WTC11 (cell line): ENCODE results near the gene TPP1. TPM values are rescaled to one million over a fixed set of nuclear protein-coding genes. Genes with fewer than 3 reads are reported as not detected.

Experiments
- ATAC-seq: fragments of 200-7000 bp; cut with Tn5 transposase; 2 replicates; pipeline ENCODE4 v1.10.0; 2021; ENCODE audit warnings: mild to moderate bottlenecking, moderate library complexity
- CTCF ChIA-PET: fragments of 300-600 bp; sonication (Branson Sonifier 250); formaldehyde crosslinking; loops from one replicate; lab custom pipeline; 2021; ENCODE audit warnings: antibody characterized with exemption; lab: Charles Lee
- POLR2A ChIA-PET: fragments of 350-600 bp; sonication (Branson Sonifier 250); formaldehyde crosslinking; loops from one replicate; lab custom pipeline; 2021; ENCODE audit warnings: antibody characterized with exemption; lab: Charles Lee
- DNase-seq: peaks from one replicate; pipeline ENCODE4 v3.0.0; 2021; ENCODE audit warnings: low spot score
- H3K27ac Mint-ChIP-seq: 2 replicates; pipeline ENCODE4 v1.8.0; 2021; ENCODE audit warnings: mixed read lengths
- H3K27me3 Mint-ChIP-seq: 2 replicates; pipeline ENCODE4 v1.8.0; 2021; ENCODE audit warnings: low read depth, mild to moderate bottlenecking, moderate library complexity, mixed read lengths
- H3K36me3 Mint-ChIP-seq: 2 replicates; pipeline ENCODE4 v1.8.0; 2021; ENCODE audit warnings: mixed read lengths
- H3K4me1 Mint-ChIP-seq: 2 replicates; pipeline ENCODE4 v1.8.0; 2022; ENCODE audit warnings: mixed read lengths
- H3K4me3 Mint-ChIP-seq: 2 replicates; pipeline ENCODE4 v1.8.0; 2021; ENCODE audit warnings: mild to moderate bottlenecking, moderate library complexity, mixed read lengths
- H3K9me3 Mint-ChIP-seq: 2 replicates; pipeline ENCODE4 v1.8.0; 2021; ENCODE audit warnings: mixed read lengths
- AR ChIP-seq: fragments of 250-450 bp; sonication (Bioruptor Pico); IDR thresholded peaks from 2 replicates; pipeline ENCODE4 v1.9.0; 2021; ENCODE audit warnings: mild to moderate bottlenecking
- E2F1 ChIP-seq: sonication (generic); formaldehyde crosslinking; IDR thresholded peaks from 2 replicates; pipeline ENCODE4 v1.8.0; 2022; ENCODE audit warnings: mild to moderate bottlenecking, missing genetic modification reagents
- ELF4 ChIP-seq: sonication (generic); formaldehyde crosslinking; IDR thresholded peaks from 2 replicates; pipeline ENCODE4 v1.8.1; 2022; ENCODE audit warnings: low read depth, mild to moderate bottlenecking, moderate library complexity, missing genetic modification reagents
- FOXJ3 ChIP-seq: sonication (generic); formaldehyde crosslinking; IDR thresholded peaks from 2 replicates; pipeline ENCODE4 v1.9.0; 2021; ENCODE audit warnings: missing genetic modification reagents, mild to moderate bottlenecking, borderline replicate concordance
- FOXK1 ChIP-seq: sonication (generic); formaldehyde crosslinking; IDR thresholded peaks from 2 replicates; pipeline ENCODE4 v1.8.0; 2022; ENCODE audit warnings: mild to moderate bottlenecking, moderate library complexity, missing genetic modification reagents
- GABPB1 ChIP-seq: sonication (generic); formaldehyde crosslinking; IDR thresholded peaks from 2 replicates; pipeline ENCODE4 v1.8.1; 2023; ENCODE audit warnings: mild to moderate bottlenecking, missing genetic modification reagents
- HMGA2 ChIP-seq: fragments of 250-450 bp; sonication (Bioruptor Pico); IDR thresholded peaks from 2 replicates; pipeline ENCODE4 v1.4.0; 2021; ENCODE audit warnings: mild to moderate bottlenecking, moderate library complexity
- IRF2 ChIP-seq: sonication (generic); formaldehyde crosslinking; IDR thresholded peaks from 2 replicates; pipeline ENCODE4 v1.8.0; 2022; ENCODE audit warnings: low read depth, missing genetic modification reagents, borderline replicate concordance
- JUN ChIP-seq: sonication (generic); formaldehyde crosslinking; IDR thresholded peaks from 2 replicates; pipeline ENCODE4 v1.8.0; 2023; ENCODE audit warnings: mild to moderate bottlenecking, missing genetic modification reagents
- KAT7 ChIP-seq: sonication (generic); formaldehyde crosslinking; IDR thresholded peaks from 2 replicates; pipeline ENCODE4 v1.8.1; 2023; ENCODE audit warnings: missing genetic modification reagents, mild to moderate bottlenecking, borderline replicate concordance
- NFYB ChIP-seq: sonication (generic); formaldehyde crosslinking; conservative IDR thresholded peaks from 2 replicates; pipeline ENCODE4 v1.8.0; 2022; ENCODE audit warnings: low read depth, missing genetic modification reagents
- NR3C1 ChIP-seq: sonication (generic); formaldehyde crosslinking; conservative IDR thresholded peaks from 2 replicates; pipeline ENCODE4 v1.8.1; 2023; ENCODE audit warnings: low read depth, mild to moderate bottlenecking, missing genetic modification reagents
- PREB ChIP-seq: sonication (generic); formaldehyde crosslinking; IDR thresholded peaks from 2 replicates; pipeline ENCODE4 v1.8.1; 2022; ENCODE audit warnings: mild to moderate bottlenecking, missing genetic modification reagents, moderate library complexity, borderline replicate concordance
- RELA ChIP-seq: sonication (generic); formaldehyde crosslinking; IDR thresholded peaks from 2 replicates; pipeline ENCODE4 v1.8.1; 2022; ENCODE audit warnings: missing genetic modification reagents, mild to moderate bottlenecking, borderline replicate concordance
- SP1 ChIP-seq: sonication (generic); formaldehyde crosslinking; conservative IDR thresholded peaks from 2 replicates; pipeline ENCODE4 v1.8.1; 2022; ENCODE audit warnings: missing genetic modification reagents
- ZNF232 ChIP-seq: sonication (generic); formaldehyde crosslinking; IDR thresholded peaks from 2 replicates; pipeline ENCODE4 v1.8.0; 2022; ENCODE audit warnings: mild to moderate bottlenecking, missing genetic modification reagents
- ZNF317 ChIP-seq: sonication (generic); formaldehyde crosslinking; IDR thresholded peaks from 2 replicates; pipeline ENCODE4 v1.8.1; 2023; ENCODE audit warnings: low read depth, mild to moderate bottlenecking, moderate library complexity, missing genetic modification reagents, borderline replicate concordance
- total RNA-seq: library from RNA; stranded (reverse); gene quantifications from 3 replicates; pipeline ENCODE4 v1.2.3, GENCODE V29; 2021
- TF ChIP-seq, protein P1 (sequence below): fragments of 250-450 bp; sonication (Bioruptor Pico); conservative IDR thresholded peaks from 2 replicates; pipeline ENCODE4 v1.9.0; 2021; ENCODE audit warnings: mild to moderate bottlenecking
- TF ChIP-seq, protein P2 (sequence below): sonication (generic); formaldehyde crosslinking; IDR thresholded peaks from 2 replicates; pipeline ENCODE4 v1.8.1; 2022; ENCODE audit warnings: low read depth, missing genetic modification reagents, borderline replicate concordance
- TF ChIP-seq, protein P3 (sequence below): sonication (generic); formaldehyde crosslinking; IDR thresholded peaks from 2 replicates; pipeline ENCODE4 v1.8.1; 2023; ENCODE audit warnings: mild to moderate bottlenecking, moderate library complexity, missing genetic modification reagents

Gene TPP1
- total RNA-seq, 1 experiment from 2014 or later = 36.2 TPM

DNA sequence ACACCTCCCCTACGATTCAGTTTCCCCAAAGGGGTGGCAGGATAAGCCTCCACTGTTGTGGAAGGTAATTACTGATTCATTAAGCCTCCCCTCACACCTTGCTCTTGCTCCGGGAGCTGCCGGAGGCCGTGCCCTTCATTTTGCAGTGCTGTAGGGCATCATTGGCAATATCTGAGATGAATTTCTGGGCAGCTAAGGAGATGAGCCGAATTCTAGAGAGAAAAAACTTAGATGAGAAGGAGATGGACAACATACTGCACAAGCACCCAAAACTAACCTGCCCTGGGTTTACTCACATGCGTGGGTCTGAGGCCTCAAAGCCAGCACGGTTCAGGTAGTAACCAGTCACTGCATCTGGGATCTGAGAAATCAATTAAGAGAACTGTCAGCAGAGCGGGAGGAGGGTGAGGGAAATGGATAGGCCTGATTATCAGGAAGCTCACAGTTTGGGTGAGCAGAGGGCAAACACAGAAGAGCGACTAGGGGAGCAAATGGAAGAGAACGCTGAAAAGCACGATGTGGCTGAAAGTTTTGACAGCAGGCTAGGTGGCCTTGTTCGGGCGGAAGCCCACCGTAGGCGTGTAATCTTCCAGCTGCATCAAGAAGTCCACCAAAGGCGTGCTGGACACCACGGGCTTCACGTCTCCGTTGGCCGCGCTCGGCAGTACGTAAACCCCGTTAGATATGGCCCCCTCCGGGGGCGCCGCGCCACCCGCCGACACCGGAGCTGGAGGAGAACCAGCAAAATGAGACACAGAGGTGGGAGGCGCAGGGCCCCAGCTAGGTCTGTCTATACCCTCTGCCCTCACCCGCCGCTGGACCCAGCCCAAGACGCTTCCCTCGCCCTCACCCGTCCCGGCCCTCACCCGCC lies 7.9 kb downstream of the TPP1 start:
- CTCF ChIA-PET = interaction anchor here (0.6 to 2.1 kb wide), 15 partner anchors 8 to 232 kb away, joined by 3 to 13 read pairs (median 4); partner anchors contain the start of gene MRPL17
- Mint-ChIP-seq H3K9me3 (no peaks in the 10 kb centered on the region), H3K36me3 (peaks cover 36% of the 10 kb centered on the region), H3K4me3 (peak overlapping the region; percentile 88), H3K4me1 (peaks cover 16% of the 10 kb centered on the region), H3K27me3 (no peaks in the 10 kb centered on the region), H3K27ac (peak overlapping the region; percentile 86)
- POLR2A ChIA-PET = interaction anchor here (0.6 to 2.1 kb wide), 12 partner anchors 7 to 137 kb away, joined by 3 to 7 read pairs (median 4); partner anchors contain the start of genes ARFIP2, TIMM10B and TRIM3
- ATAC-seq (peak; percentile 5), DNase-seq (peak; percentile 24)
- TF ChIP-seq E2F1 (CRISPR knock-in tag) (no peak), NFYB (CRISPR knock-in tag) (peak; percentile 27; the same call in 1 of the 2 replicates), FOXK1 (CRISPR knock-in tag) (no peak), AR (CRISPR knock-in tag) (0 out of 2 replicates have a peak, but pooled peaks have one; percentile 6)

- no peaks in the 10 kb centered on the region for H3K9me3 Mint-ChIP-seq
- no peaks in the 10 kb centered on the region for H3K27me3 Mint-ChIP-seq
- H3K4me3 Mint-ChIP-seq = peak overlapping the region; percentile 88
- peaks cover 36% of the 10 kb centered on the region for H3K36me3 Mint-ChIP-seq
- H3K4me1 Mint-ChIP-seq = peaks cover 20% of the 10 kb centered on the region
- peak overlapping the region; percentile 86 for H3K27ac Mint-ChIP-seq
- ChIA-PET CTCF (interaction anchor here (1.9 to 2.1 kb wide), 2 partner anchors 57 to 79 kb away, joined by 13 read pairs; no protein-coding TSS in a partner anchor), POLR2A (interaction anchor here (0.9 kb wide), 1 partner anchor 62 kb away, joined by 3 read pairs; no protein-coding TSS in a partner anchor)
- ATAC-seq (no peak), DNase-seq (no peak)
- TF ChIP-seq RELA (CRISPR knock-in tag) (no peak), NR3C1 (CRISPR knock-in tag) (no peak), HMGA2 (CRISPR knock-in tag) (no peak), FOXJ3 (CRISPR knock-in tag) (no peak), ZNF232 (no peak), IRF2 (CRISPR knock-in tag) (no peak), PREB (CRISPR knock-in tag) (no peak), SP1 (CRISPR knock-in tag) (no peak), KAT7 (CRISPR knock-in tag) (no peak), GABPB1 (CRISPR knock-in tag) (no peak), ELF4 (CRISPR knock-in tag) (no peak), ZNF317 (CRISPR knock-in tag) (no peak), JUN (CRISPR knock-in tag) (no peak)
- TF ChIP-seq, protein P1, sequence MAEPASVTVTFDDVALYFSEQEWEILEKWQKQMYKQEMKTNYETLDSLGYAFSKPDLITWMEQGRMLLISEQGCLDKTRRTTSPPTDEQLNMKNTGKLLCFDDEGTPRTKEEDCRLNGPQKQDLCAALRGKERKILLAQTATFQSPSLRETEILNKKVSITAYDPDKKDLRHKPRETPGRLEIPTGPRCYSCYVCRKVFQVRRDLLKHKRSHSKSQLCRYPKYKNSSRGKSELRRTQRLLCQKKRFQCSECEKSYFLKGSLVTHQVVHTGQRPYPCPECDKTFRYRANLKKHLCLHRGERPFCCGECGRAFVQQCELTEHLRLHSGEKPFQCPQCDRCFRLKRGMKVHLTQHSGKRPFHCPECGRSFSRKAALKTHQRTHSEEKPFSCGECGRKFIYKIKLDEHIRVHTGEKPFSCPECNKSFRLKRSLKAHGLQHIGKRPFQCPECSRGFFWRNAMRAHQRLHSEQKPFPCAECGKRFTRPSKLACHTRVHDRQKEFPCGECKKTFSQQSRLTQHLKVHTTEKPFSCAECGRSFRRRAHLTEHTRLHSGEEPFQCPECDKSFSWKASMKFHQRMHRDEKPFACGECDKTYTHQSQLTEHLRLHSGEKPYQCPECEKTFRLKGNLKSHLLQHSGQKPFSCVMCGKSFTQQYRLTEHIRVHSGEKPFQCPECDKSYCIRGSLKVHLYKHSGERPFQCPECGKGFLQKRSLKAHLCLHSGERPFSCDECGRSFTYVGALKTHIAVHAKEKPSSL (CRISPR knock-in tag) = no peak
- TF ChIP-seq, protein P2, sequence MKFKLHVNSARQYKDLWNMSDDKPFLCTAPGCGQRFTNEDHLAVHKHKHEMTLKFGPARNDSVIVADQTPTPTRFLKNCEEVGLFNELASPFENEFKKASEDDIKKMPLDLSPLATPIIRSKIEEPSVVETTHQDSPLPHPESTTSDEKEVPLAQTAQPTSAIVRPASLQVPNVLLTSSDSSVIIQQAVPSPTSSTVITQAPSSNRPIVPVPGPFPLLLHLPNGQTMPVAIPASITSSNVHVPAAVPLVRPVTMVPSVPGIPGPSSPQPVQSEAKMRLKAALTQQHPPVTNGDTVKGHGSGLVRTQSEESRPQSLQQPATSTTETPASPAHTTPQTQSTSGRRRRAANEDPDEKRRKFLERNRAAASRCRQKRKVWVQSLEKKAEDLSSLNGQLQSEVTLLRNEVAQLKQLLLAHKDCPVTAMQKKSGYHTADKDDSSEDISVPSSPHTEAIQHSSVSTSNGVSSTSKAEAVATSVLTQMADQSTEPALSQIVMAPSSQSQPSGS (CRISPR knock-in tag) = no peak
- TF ChIP-seq, protein P3, sequence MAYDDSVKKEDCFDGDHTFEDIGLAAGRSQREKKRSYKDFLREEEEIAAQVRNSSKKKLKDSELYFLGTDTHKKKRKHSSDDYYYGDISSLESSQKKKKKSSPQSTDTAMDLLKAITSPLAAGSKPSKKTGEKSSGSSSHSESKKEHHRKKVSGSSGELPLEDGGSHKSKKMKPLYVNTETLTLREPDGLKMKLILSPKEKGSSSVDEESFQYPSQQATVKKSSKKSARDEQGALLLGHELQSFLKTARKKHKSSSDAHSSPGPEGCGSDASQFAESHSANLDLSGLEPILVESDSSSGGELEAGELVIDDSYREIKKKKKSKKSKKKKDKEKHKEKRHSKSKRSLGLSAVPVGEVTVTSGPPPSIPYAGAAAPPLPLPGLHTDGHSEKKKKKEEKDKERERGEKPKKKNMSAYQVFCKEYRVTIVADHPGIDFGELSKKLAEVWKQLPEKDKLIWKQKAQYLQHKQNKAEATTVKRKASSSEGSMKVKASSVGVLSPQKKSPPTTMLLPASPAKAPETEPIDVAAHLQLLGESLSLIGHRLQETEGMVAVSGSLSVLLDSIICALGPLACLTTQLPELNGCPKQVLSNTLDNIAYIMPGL (CRISPR knock-in tag) = no peak
Measured at GRCh38 chr11:6610591-6610990, 8.6 kb downstream of the TPP1 start.
